ENCODE data around the gene PRELID3B. TPM values are rescaled to one million over a fixed set of nuclear protein-coding genes. Genes with fewer than 3 reads are reported as not detected.

PRELID3B gene
- total RNA-seq, 1 experiment from 2014 or later = 52.6 TPM

GRCh38 chr20:59044295-59044694, 1.7 kb upstream of the PRELID3B start:
- no peaks in the 10 kb centered on the region for H3K79me1 ChIP-seq (ENCODE audit: insufficient read depth, low read depth, low read length, poor library complexity, severe bottlenecking)
- no peaks in the 10 kb centered on the region; a peak in 1 of 5 replicates for H3K9me3 Mint-ChIP-seq
- peaks cover 9 to 17% (median 13%) of the 10 kb centered on the region in 3 experiments; a peak in 6 of 7 replicates for H3K36me3 Mint-ChIP-seq (ENCODE audit: insufficient read depth in 1 of 3, low read depth in 3 of 3)
- no peaks in the 10 kb centered on the region for H4K20me1 ChIP-seq (ENCODE audit: control insufficient read depth, insufficient read depth, insufficient read length)
- no peak for DNase-seq
- H3K56ac ChIP-seq (ENCODE audit: insufficient read length, low read depth, low read length) = no peak overlapping the region
- H4K8ac ChIP-seq (replicated peaks; ENCODE audit: insufficient read length, low read depth, low read length) = no peak overlapping the region
- no peak overlapping the region for H4K5ac ChIP-seq (ENCODE audit: insufficient read length, low read depth, low read length)
- no peak overlapping the region for H3K27ac ChIP-seq (ENCODE audit: insufficient read length, low read depth, low read length)
- H4K91ac ChIP-seq (ENCODE audit: insufficient read length, low read depth, low read length) = no peak overlapping the region
- H2BK20ac ChIP-seq (ENCODE audit: low read depth, low read length, poor library complexity, severe bottlenecking) = no peak overlapping the region
- no peak overlapping the region for H2BK12ac ChIP-seq (ENCODE audit: insufficient read length, low read depth, low read length)
- no peak overlapping the region for H3K4me3 Mint-ChIP-seq
- no peaks in the 10 kb centered on the region for H3K27me3 ChIP-seq (ENCODE audit: insufficient read depth, low read length)
- H3K23ac ChIP-seq (ENCODE audit: insufficient read length, low read depth, low read length) = no peak overlapping the region
- no peak overlapping the region for H3K27ac Mint-ChIP-seq
- no peak overlapping the region for H2BK5ac ChIP-seq (ENCODE audit: insufficient read length, low read length)
- no peak overlapping the region for H3K4ac ChIP-seq (ENCODE audit: low read depth, low read length)
- peaks cover 9% of the 10 kb centered on the region for H3K23me2 ChIP-seq (ENCODE audit: insufficient read length, low read depth, low read length, poor library complexity, severe bottlenecking)
- no peak overlapping the region for H3K14ac ChIP-seq (ENCODE audit: insufficient read depth, low read length)
- no peaks in the 10 kb centered on the region for H3K4me1 ChIP-seq (ENCODE audit: insufficient read depth, low read length)
- peaks cover 16% of the 10 kb centered on the region for H3K27me3 Mint-ChIP-seq (ENCODE audit: low read depth)
- TF ChIP-seq, protein P1, sequence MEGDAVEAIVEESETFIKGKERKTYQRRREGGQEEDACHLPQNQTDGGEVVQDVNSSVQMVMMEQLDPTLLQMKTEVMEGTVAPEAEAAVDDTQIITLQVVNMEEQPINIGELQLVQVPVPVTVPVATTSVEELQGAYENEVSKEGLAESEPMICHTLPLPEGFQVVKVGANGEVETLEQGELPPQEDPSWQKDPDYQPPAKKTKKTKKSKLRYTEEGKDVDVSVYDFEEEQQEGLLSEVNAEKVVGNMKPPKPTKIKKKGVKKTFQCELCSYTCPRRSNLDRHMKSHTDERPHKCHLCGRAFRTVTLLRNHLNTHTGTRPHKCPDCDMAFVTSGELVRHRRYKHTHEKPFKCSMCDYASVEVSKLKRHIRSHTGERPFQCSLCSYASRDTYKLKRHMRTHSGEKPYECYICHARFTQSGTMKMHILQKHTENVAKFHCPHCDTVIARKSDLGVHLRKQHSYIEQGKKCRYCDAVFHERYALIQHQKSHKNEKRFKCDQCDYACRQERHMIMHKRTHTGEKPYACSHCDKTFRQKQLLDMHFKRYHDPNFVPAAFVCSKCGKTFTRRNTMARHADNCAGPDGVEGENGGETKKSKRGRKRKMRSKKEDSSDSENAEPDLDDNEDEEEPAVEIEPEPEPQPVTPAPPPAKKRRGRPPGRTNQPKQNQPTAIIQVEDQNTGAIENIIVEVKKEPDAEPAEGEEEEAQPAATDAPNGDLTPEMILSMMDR (conservative IDR thresholded peaks at IDR 0.05) = no peak
- no CpG with 5 or more reads among the region's 3 CpGs for WGBS (ENCODE audit: extremely low coverage, insufficient read length, low lambda C conversion rate)
- no peak overlapping the region for H3K9ac ChIP-seq (ENCODE audit: extremely low read depth, insufficient read length, low read length)
- peaks cover 13 to 18% of the 10 kb centered on the region in 2 experiments for H3K4me1 Mint-ChIP-seq
- no peak overlapping the region for H2AK5ac ChIP-seq (ENCODE audit: insufficient read length, low read length)
- H3K4me2 ChIP-seq (ENCODE audit: insufficient read depth, insufficient read length, low read length) = no peak overlapping the region
- peaks cover 10% of the 10 kb centered on the region for H3K79me2 ChIP-seq (ENCODE audit: insufficient read depth, low read length)
- no peak overlapping the region for H2AFZ ChIP-seq (ENCODE audit: low read length)
- H3K9me3 ChIP-seq (ENCODE audit: control insufficient read depth, low read depth, low read length) = no peaks in the 10 kb centered on the region
- H2BK15ac ChIP-seq (ENCODE audit: low read depth, low read length) = no peak overlapping the region
- no peak overlapping the region for H2BK120ac ChIP-seq (ENCODE audit: low read depth, low read length, poor library complexity, severe bottlenecking)
- no peak overlapping the region for H3K18ac ChIP-seq (ENCODE audit: insufficient read length, low read depth, low read length)
- H3T11ph ChIP-seq (ENCODE audit: low read length) = no peak overlapping the region
